Measurements from ENCODE around the gene DDX59.
"Not testable (repeated sequence)": the region's sequence is repeated elsewhere in the genome, so short reads cannot be mapped to it uniquely, and the experiment has no call there.

The DDX59 gene

GRCh38 chr1:200670242-200671118 lies 773 bp upstream of the DDX59 start:
- DNase-seq, result no peak

GRCh38 chr1:200668514-200669313 lies 993 bp downstream of the DDX59 start:
- no peak for DNase-seq

GRCh38 chr1:200666309-200666708 lies 3.4 kb downstream of the DDX59 start:
- no peak for DNase-seq

GRCh38 chr1:200665861-200666260 lies 3.8 kb downstream of the DDX59 start:
- DNase-seq, result no peak

- no peak for DNase-seq
These were observed 9.0 kb downstream of the DDX59 start for GRCh38 chr1:200660719-200661118.

- DNase-seq, result no peak
These were observed 10.4 kb downstream of the DDX59 start for GRCh38 chr1:200659269-200659668.

GRCh38 chr1:200658037-200658818 lies 11.5 kb downstream of the DDX59 start:
- no peak for DNase-seq

- no peak for DNase-seq
These were observed 15.0 kb downstream of the DDX59 start for GRCh38 chr1:200654660-200655059.

GRCh38 chr1:200653022-200653462 lies 16.7 kb downstream of the DDX59 start:
- no peak for DNase-seq

GRCh38 chr1:200652378-200652777 lies 17.3 kb downstream of the DDX59 start:
- DNase-seq, result no peak

- no peak for DNase-seq
These were observed 23.2 kb downstream of the DDX59 start for GRCh38 chr1:200646515-200646914.

GRCh38 chr1:200644021-200644420 lies 25.7 kb downstream of the DDX59 start:
- no peak for DNase-seq

- no peak for DNase-seq
These were observed 27.2 kb downstream of the DDX59 start for GRCh38 chr1:200642481-200642880.

- no peak for DNase-seq
These were observed 28.7 kb downstream of the DDX59 start for GRCh38 chr1:200640963-200641401.

- no peak for DNase-seq
These were observed 29.2 kb downstream of the DDX59 start for GRCh38 chr1:200640373-200640962.

GRCh38 chr1:200638073-200638472 lies 31.6 kb downstream of the DDX59 start:
- DNase-seq, result no peak

- DNase-seq, result no peak
These were observed 33.0 kb downstream of the DDX59 start for GRCh38 chr1:200636681-200637080.

- no peak for DNase-seq
These were observed 35.2 kb downstream of the DDX59 start for GRCh38 chr1:200634261-200635122.

- DNase-seq, result no peak
These were observed 38.3 kb downstream of the DDX59 start for GRCh38 chr1:200631375-200631774.

GRCh38 chr1:200630515-200630899 lies 39.2 kb downstream of the DDX59 start:
- DNase-seq, result not testable (repeated sequence)

GRCh38 chr1:200629876-200630514 lies 39.7 kb downstream of the DDX59 start:
- no peak for DNase-seq

Data from stimulated activated naive CD4-positive, alpha-beta T cell (primary cell).